CD8-positive, alpha-beta memory T cell (primary cell): ENCODE measurements around the gene MARCO. TPM values are rescaled to one million over a fixed set of nuclear protein-coding genes. Genes with fewer than 3 reads are reported as not detected.

ENCODE experiments used
- CTCF ChIA-PET: fragments of 350-600 bp; sonication (Branson Sonifier 250); formaldehyde crosslinking; loops from one replicate; lab custom pipeline; 2021; ENCODE audit warnings: antibody characterized with exemption; lab: Charles Lee
- POLR2A ChIA-PET: fragments of 350-600 bp; sonication (Branson Sonifier 250); formaldehyde crosslinking; loops from one replicate; lab custom pipeline; 2021; ENCODE audit warnings: antibody characterized with exemption; lab: Charles Lee
- DNase-seq, 5 donors: peaks; one replicate each; pipeline versions ENCODE4 v3.0.0 to v3.0.0-alpha.2; 2020 to 2022; ENCODE audit warnings: mixed read lengths in 1 of 5
- H3K27ac ChIP-seq: one replicate; pipeline ENCODE4 v1.7.0; 2013; ENCODE audit warnings: low read depth, mild to moderate bottlenecking, low read length, moderate library complexity
- H3K27me3 ChIP-seq: 2 replicates; pipeline ENCODE4 v1.7.0; 2013; ENCODE audit warnings: low read length, mild to moderate bottlenecking; ENCODE audit not compliant: insufficient read depth, poor library complexity, severe bottlenecking
- H3K36me3 ChIP-seq: 2 replicates; pipeline ENCODE4 v1.7.0; 2013; ENCODE audit warnings: mild to moderate bottlenecking, low read length, moderate library complexity; ENCODE audit not compliant: insufficient read depth
- H3K4me1 ChIP-seq: 2 replicates; pipeline ENCODE4 v1.7.0; 2013; ENCODE audit warnings: mild to moderate bottlenecking, low read length, moderate library complexity; ENCODE audit not compliant: insufficient read depth
- H3K4me3 ChIP-seq: 2 replicates; pipeline ENCODE4 v1.7.0; 2013; ENCODE audit warnings: mild to moderate bottlenecking, low read length
- H3K9me3 ChIP-seq: 2 replicates; pipeline ENCODE4 v1.7.0; 2013; ENCODE audit warnings: mild to moderate bottlenecking, low read length
- H3K27ac Mint-ChIP-seq, 8 donors: one replicate each; pipeline ENCODE4 v1.8.0; 2020 to 2021; ENCODE audit warnings: mixed read lengths in 8 of 8, mild to moderate bottlenecking in 6 of 8, inconsistent platforms in 3 of 8, moderate library complexity in 3 of 8
- H3K27me3 Mint-ChIP-seq, 2 donors: one replicate each; pipeline ENCODE4 v1.8.0; 2020 to 2021; ENCODE audit warnings: mixed read lengths in 2 of 2, mild to moderate bottlenecking in 1 of 2, moderate library complexity in 1 of 2
- H3K36me3 Mint-ChIP-seq, 3 donors: one replicate each; pipeline ENCODE4 v1.8.0; 2020 to 2021; ENCODE audit warnings: mixed read lengths in 3 of 3, inconsistent platforms in 1 of 3, mild to moderate bottlenecking in 1 of 3
- H3K4me1 Mint-ChIP-seq, 3 donors: one replicate each; pipeline ENCODE4 v1.8.0; 2020 to 2021; ENCODE audit warnings: mixed read lengths in 3 of 3, inconsistent platforms in 1 of 3, mild to moderate bottlenecking in 1 of 3
- H3K4me3 Mint-ChIP-seq, 7 donors: one replicate each; pipeline ENCODE4 v1.8.0; 2020 to 2021; ENCODE audit warnings: mixed read lengths in 7 of 7, mild to moderate bottlenecking in 6 of 7, moderate library complexity in 4 of 7, inconsistent platforms in 2 of 7
- H3K9me3 Mint-ChIP-seq, 5 donors: one replicate each; pipeline ENCODE4 v1.8.0; 2020 to 2022; ENCODE audit warnings: mixed read lengths in 5 of 5, mild to moderate bottlenecking in 3 of 5, moderate library complexity in 2 of 5, inconsistent platforms in 1 of 5
- polyA plus RNA-seq: library from polyadenylated mRNA; unstranded; fragments of 300-500 nt; fragmentation: Illumina TruSeq; gene quantifications from one replicate; pipeline ENCODE4 v1.2.3, GENCODE V29; 2021
- total RNA-seq, 2 experiments: library from RNA; stranded (reverse); gene quantifications; one replicate each; pipeline ENCODE4 v1.2.3, GENCODE V29; 2021

MARCO gene
- total and polyA plus RNA-seq, 3 experiments from 2014 or later: not detected

- H3K4me3 ChIP-seq: no peak overlapping the region
- no peaks in the 10 kb centered on the region for H3K9me3 ChIP-seq
- no peaks in the 10 kb centered on the region for H3K36me3 ChIP-seq
- Mint-ChIP-seq H3K4me3 (no peak overlapping the region), H3K9me3 (peaks cover 0 to 2% (median 0%) of the 10 kb centered on the region in 5 donors), H3K4me1 (no peaks in the 10 kb centered on the region), H3K27ac (no peak overlapping the region), H3K36me3 (no peaks in the 10 kb centered on the region), H3K27me3 (peaks cover 13 to 16% of the 10 kb centered on the region in 2 donors)
- no peak for DNase-seq
- H3K4me1 ChIP-seq: no peaks in the 10 kb centered on the region
- ChIA-PET POLR2A (no interaction called here), CTCF (no interaction called here)
- H3K27ac ChIP-seq: no peak overlapping the region
- no peaks in the 10 kb centered on the region for H3K27me3 ChIP-seq
Measured at GRCh38 chr2:119015845-119016244, 73.9 kb downstream of the MARCO start.

DNA sequence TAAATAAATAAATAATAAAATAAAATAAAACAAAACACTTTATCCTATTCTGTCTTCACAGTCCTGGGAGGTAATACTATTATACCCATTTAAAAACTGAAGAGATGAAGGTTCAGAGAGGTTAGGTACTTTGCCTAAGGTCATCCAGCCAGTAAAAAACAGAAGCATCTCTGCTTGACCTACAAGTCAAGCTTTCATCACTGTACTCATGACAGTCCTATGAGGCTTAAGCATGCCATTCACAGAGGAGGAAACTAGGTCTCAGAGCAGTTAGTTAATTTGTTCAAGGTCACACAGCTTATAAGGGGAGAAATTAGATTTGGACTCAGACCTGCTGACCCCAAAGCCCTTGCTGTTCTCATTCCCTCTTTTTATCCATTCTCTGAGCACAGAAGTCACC, 77.5 kb downstream of the MARCO start:
- no peaks in the 10 kb centered on the region for H3K9me3 Mint-ChIP-seq
- ChIA-PET POLR2A (no interaction called here), CTCF (no interaction called here)

DNA sequence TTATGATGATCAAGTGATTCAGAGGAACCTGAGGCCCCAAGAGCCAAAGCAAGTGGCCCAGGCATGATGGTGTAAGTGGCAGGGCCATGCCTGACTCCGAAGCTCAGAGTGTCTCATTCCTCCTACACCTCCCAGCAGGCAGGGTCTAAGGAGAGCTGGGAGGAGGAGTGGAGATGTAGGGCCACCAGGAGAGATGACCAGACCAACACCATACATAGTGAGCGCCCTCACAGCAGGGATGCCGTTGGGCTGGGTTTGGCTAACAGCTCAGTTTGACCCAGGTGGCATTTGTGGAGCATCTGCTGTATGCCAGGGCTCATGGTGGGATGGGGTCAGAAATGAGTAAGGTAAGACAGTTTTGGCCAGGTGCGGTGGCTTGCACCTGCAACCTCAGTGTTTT, 80.7 kb downstream of the MARCO start:
- ChIA-PET CTCF (no interaction called here), POLR2A (no interaction called here)
- DNase-seq: no peak
- Mint-ChIP-seq H3K4me3 (no peak overlapping the region), H3K9me3 (no peaks in the 10 kb centered on the region), H3K36me3 (no peaks in the 10 kb centered on the region), H3K4me1 (no peaks in the 10 kb centered on the region), H3K27me3 (peaks cover 0 to 2% of the 10 kb centered on the region in 2 donors), H3K27ac (no peak overlapping the region)
- Histone ChIP-seq H3K27ac (no peak overlapping the region), H3K9me3 (no peaks in the 10 kb centered on the region), H3K4me3 (no peak overlapping the region), H3K4me1 (no peaks in the 10 kb centered on the region), H3K27me3 (no peaks in the 10 kb centered on the region), H3K36me3 (no peaks in the 10 kb centered on the region)

More for the DNA sequence above, 77.5 kb downstream of the MARCO start:
- H3K4me3 ChIP-seq: no peak overlapping the region
- H3K36me3 ChIP-seq: no peaks in the 10 kb centered on the region
- no peak overlapping the region for H3K27ac ChIP-seq
- H3K4me1 ChIP-seq: no peaks in the 10 kb centered on the region
- no peaks in the 10 kb centered on the region for H3K36me3 Mint-ChIP-seq
- H3K4me3 Mint-ChIP-seq: no peak overlapping the region
- H3K27ac Mint-ChIP-seq: no peak overlapping the region
- H3K27me3 ChIP-seq: no peaks in the 10 kb centered on the region
- H3K27me3 Mint-ChIP-seq: peaks cover 2 to 4% of the 10 kb centered on the region in 2 donors
- H3K9me3 ChIP-seq: no peaks in the 10 kb centered on the region
- DNase-seq: no peak
- no peaks in the 10 kb centered on the region for H3K4me1 Mint-ChIP-seq

GRCh38 chr2:119023534-119023933, 81.5 kb downstream of the MARCO start:
- POLR2A ChIA-PET: no interaction called here
- Mint-ChIP-seq H3K4me3 (no peak overlapping the region), H3K36me3 (no peaks in the 10 kb centered on the region), H3K27me3 (peaks cover 0 to 3% of the 10 kb centered on the region in 2 donors), H3K4me1 (no peaks in the 10 kb centered on the region), H3K9me3 (no peaks in the 10 kb centered on the region), H3K27ac (no peak overlapping the region)
- CTCF ChIA-PET: no interaction called here
- Histone ChIP-seq H3K27ac (no peak overlapping the region), H3K9me3 (no peaks in the 10 kb centered on the region), H3K36me3 (no peaks in the 10 kb centered on the region), H3K27me3 (no peaks in the 10 kb centered on the region), H3K4me3 (no peak overlapping the region), H3K4me1 (no peaks in the 10 kb centered on the region)
- DNase-seq: no peak

GRCh38 chr2:119024152-119024551, 82.2 kb downstream of the MARCO start:
- H3K27me3 Mint-ChIP-seq: peaks cover 0 to 3% of the 10 kb centered on the region in 2 donors
- H3K4me3 Mint-ChIP-seq: no peak overlapping the region
- H3K9me3 Mint-ChIP-seq: no peaks in the 10 kb centered on the region
- no peaks in the 10 kb centered on the region for H3K4me1 Mint-ChIP-seq
- Histone ChIP-seq H3K4me3 (no peak overlapping the region), H3K9me3 (no peaks in the 10 kb centered on the region), H3K4me1 (no peaks in the 10 kb centered on the region), H3K36me3 (no peaks in the 10 kb centered on the region), H3K27ac (no peak overlapping the region), H3K27me3 (no peaks in the 10 kb centered on the region)
- POLR2A ChIA-PET: no interaction called here
- CTCF ChIA-PET: no interaction called here
- H3K27ac Mint-ChIP-seq: no peak overlapping the region
- DNase-seq: no peak
- no peaks in the 10 kb centered on the region for H3K36me3 Mint-ChIP-seq

GRCh38 chr2:119024568-119024967, 82.6 kb downstream of the MARCO start:
- Mint-ChIP-seq H3K4me1 (no peaks in the 10 kb centered on the region), H3K36me3 (no peaks in the 10 kb centered on the region), H3K4me3 (no peak overlapping the region), H3K9me3 (no peaks in the 10 kb centered on the region), H3K27ac (no peak overlapping the region), H3K27me3 (peaks cover 0 to 3% of the 10 kb centered on the region in 2 donors)
- Histone ChIP-seq H3K9me3 (no peaks in the 10 kb centered on the region), H3K36me3 (no peaks in the 10 kb centered on the region), H3K27ac (no peak overlapping the region), H3K4me1 (no peaks in the 10 kb centered on the region), H3K27me3 (no peaks in the 10 kb centered on the region), H3K4me3 (no peak overlapping the region)
- ChIA-PET CTCF (no interaction called here), POLR2A (no interaction called here)
- no peak for DNase-seq

DNA sequence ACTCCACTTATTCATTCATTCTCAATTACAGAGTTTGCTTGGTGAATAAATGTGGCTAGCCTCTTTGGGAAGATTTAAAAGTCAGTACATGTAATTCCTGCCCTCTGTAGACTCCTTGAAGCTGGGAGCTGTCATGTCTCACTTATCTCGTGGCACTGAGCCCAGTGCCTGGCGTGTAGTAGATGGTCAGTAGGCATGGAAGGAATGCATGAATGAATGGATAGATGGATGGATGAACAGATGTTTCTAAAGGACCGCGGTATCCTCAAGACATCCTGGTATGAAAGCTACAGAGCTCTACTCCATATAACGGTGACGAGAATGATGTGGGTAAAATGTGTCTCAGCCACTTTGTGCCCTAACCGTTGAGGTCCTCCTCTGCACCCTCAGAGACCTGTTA, 83.0 kb downstream of the MARCO start:
- Mint-ChIP-seq H3K4me1 (no peaks in the 10 kb centered on the region), H3K4me3 (no peak overlapping the region), H3K27me3 (peaks cover 1 to 3% of the 10 kb centered on the region in 2 donors), H3K36me3 (no peaks in the 10 kb centered on the region), H3K27ac (no peak overlapping the region), H3K9me3 (no peaks in the 10 kb centered on the region)
- Histone ChIP-seq H3K27me3 (no peaks in the 10 kb centered on the region), H3K4me3 (no peak overlapping the region), H3K36me3 (no peaks in the 10 kb centered on the region), H3K9me3 (no peaks in the 10 kb centered on the region), H3K27ac (no peak overlapping the region), H3K4me1 (no peaks in the 10 kb centered on the region)
- CTCF ChIA-PET: no interaction called here
- DNase-seq: no peak
- POLR2A ChIA-PET: no interaction called here

GRCh38 chr2:119025762-119026351, 83.9 kb downstream of the MARCO start:
- POLR2A ChIA-PET: no interaction called here
- Histone ChIP-seq H3K27me3 (no peaks in the 10 kb centered on the region), H3K4me3 (no peak overlapping the region), H3K9me3 (no peaks in the 10 kb centered on the region), H3K4me1 (no peaks in the 10 kb centered on the region), H3K27ac (no peak overlapping the region), H3K36me3 (no peaks in the 10 kb centered on the region)
- no peaks in the 10 kb centered on the region for H3K4me1 Mint-ChIP-seq
- no peaks in the 10 kb centered on the region for H3K36me3 Mint-ChIP-seq
- no peak overlapping the region for H3K4me3 Mint-ChIP-seq
- no peak overlapping the region for H3K27ac Mint-ChIP-seq
- H3K27me3 Mint-ChIP-seq: peaks cover 2 to 7% of the 10 kb centered on the region in 2 donors
- H3K9me3 Mint-ChIP-seq: peaks cover 0 to 5% (median 0%) of the 10 kb centered on the region in 5 donors
- CTCF ChIA-PET: no interaction called here
- DNase-seq: no peak
